Suprapubic skin (tissue), 4 donors: ENCODE data around the gene SETD3.

Source experiments
- EP300 ChIP-seq: sonication (generic); formaldehyde crosslinking; IDR thresholded peaks from one replicate; pipeline ENCODE4 v1.6.1; 2017; ENCODE audit warnings: antibody characterized with exemption
- POLR2AphosphoS5 ChIP-seq, 3 donors: sonication (generic); formaldehyde crosslinking; IDR thresholded peaks; one replicate each; pipeline ENCODE4 v1.6.1; 2017; ENCODE audit warnings: antibody characterized with exemption in 3 of 3
- TF ChIP-seq, protein P1 (sequence below), 2 donors: fragments of 200-600 bp in 1 of 2; fragments of 450-650 bp in 1 of 2; sonication (generic) in 1 of 2; IDR thresholded peaks; one replicate each; pipeline ENCODE4 v1.5.1; 2016 to 2019; ENCODE audit warnings: antibody characterized with exemption in 2 of 2, mild to moderate bottlenecking in 1 of 2, moderate library complexity in 1 of 2

DNA sequence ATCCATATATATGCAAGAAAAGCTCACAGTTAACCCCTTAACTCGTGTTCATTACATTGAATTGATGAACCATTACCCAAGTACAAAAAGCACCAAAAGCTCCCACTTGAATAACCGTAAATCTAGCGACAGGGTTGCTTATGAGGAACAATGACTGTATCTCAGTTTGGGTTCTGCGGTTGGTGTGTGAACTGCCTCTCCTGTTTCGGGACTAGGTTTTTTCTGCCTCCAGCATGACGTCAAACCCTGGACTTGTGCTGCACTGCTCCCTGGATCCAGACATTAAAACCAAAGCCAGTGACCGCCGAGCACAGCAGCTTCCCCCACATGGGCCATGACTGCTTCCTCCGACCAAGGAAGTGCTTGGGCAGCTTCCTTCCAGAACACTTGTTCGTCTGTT lies 77.7 kb downstream of the SETD3 start:
- TF ChIP-seq, protein P1, sequence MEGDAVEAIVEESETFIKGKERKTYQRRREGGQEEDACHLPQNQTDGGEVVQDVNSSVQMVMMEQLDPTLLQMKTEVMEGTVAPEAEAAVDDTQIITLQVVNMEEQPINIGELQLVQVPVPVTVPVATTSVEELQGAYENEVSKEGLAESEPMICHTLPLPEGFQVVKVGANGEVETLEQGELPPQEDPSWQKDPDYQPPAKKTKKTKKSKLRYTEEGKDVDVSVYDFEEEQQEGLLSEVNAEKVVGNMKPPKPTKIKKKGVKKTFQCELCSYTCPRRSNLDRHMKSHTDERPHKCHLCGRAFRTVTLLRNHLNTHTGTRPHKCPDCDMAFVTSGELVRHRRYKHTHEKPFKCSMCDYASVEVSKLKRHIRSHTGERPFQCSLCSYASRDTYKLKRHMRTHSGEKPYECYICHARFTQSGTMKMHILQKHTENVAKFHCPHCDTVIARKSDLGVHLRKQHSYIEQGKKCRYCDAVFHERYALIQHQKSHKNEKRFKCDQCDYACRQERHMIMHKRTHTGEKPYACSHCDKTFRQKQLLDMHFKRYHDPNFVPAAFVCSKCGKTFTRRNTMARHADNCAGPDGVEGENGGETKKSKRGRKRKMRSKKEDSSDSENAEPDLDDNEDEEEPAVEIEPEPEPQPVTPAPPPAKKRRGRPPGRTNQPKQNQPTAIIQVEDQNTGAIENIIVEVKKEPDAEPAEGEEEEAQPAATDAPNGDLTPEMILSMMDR (IDR thresholded peaks at IDR 0.05), result no peak
- no peak for TF ChIP-seq POLR2AphosphoS5 (IDR thresholded peaks at IDR 0.05)
- no peak for TF ChIP-seq EP300
